DOHH2 (cell line): ENCODE measurements around the gene VAV1.

ENCODE experiments used
- H3F3A ChIP-seq: fragments of 200-600 bp; sonication (generic), shearing (Covaris generic); 2 replicates; pipeline ENCODE4 v1.6.0; 2016; ENCODE audit warnings: antibody characterized with exemption, mild to moderate bottlenecking; ENCODE audit not compliant: control insufficient read depth, insufficient read depth
- H3K27ac ChIP-seq: fragments of 200-600 bp; sonication (generic); 2 replicates; pipeline ENCODE4 v1.5.1; 2014; ENCODE audit warnings: low read depth, mild to moderate bottlenecking, low read length, moderate library complexity
- H3K27me3 ChIP-seq: fragments of 200-600 bp; sonication (generic); 2 replicates; pipeline ENCODE4 v1.6.1; 2014; ENCODE audit warnings: mild to moderate bottlenecking, low read length, mixed read lengths; ENCODE audit not compliant: control insufficient read depth
- H3K36me3 ChIP-seq: fragments of 200-600 bp; sonication (generic); 2 replicates; pipeline ENCODE4 v1.6.1; 2014; ENCODE audit warnings: mild to moderate bottlenecking, low read length, moderate library complexity, mixed read lengths; ENCODE audit not compliant: control insufficient read depth
- H3K4me1 ChIP-seq: fragments of 200-600 bp; sonication (generic); 2 replicates; pipeline ENCODE4 v1.6.1; 2014; ENCODE audit warnings: mild to moderate bottlenecking, low read length, mixed read lengths; ENCODE audit not compliant: control insufficient read depth
- H3K4me2 ChIP-seq: fragments of 200-600 bp; sonication (generic); 2 replicates; pipeline ENCODE4 v1.6.0; 2014; ENCODE audit warnings: mild to moderate bottlenecking, low read length, moderate library complexity
- H3K4me3 ChIP-seq: fragments of 200-600 bp; sonication (generic); 2 replicates; pipeline ENCODE4 v1.5.1; 2014; ENCODE audit warnings: mild to moderate bottlenecking, low read length, mixed read lengths
- H3K79me2 ChIP-seq: fragments of 200-600 bp; sonication (generic); 2 replicates; pipeline ENCODE4 v1.6.1; 2014; ENCODE audit warnings: mild to moderate bottlenecking, low read length, mixed read lengths; ENCODE audit not compliant: control insufficient read depth
- H3K9me2 ChIP-seq: fragments of 200-600 bp; sonication (generic); replicated peaks from 2 replicates; pipeline ENCODE4 v1.6.1; 2014; ENCODE audit warnings: mild to moderate bottlenecking, low read length, mixed read lengths; ENCODE audit not compliant: control insufficient read depth
- H3K9me3 ChIP-seq: fragments of 200-600 bp; sonication (generic); 2 replicates; pipeline ENCODE4 v1.6.1; 2014; ENCODE audit warnings: antibody characterized with exemption, low read length, mixed read lengths; ENCODE audit not compliant: control insufficient read depth, insufficient read depth
- H4K20me1 ChIP-seq: fragments of 200-600 bp; sonication (generic); 2 replicates; pipeline ENCODE4 v1.6.0; 2014; ENCODE audit warnings: low read depth, mild to moderate bottlenecking, antibody characterized with exemption, low read length, moderate library complexity; ENCODE audit not compliant: control insufficient read depth, insufficient read depth
- CTCF ChIP-seq: fragments of 200-600 bp; sonication (generic); IDR thresholded peaks from one replicate; pipeline ENCODE4 v1.5.1; 2014; ENCODE audit warnings: antibody characterized with exemption, mild to moderate bottlenecking, low read depth, low read length; ENCODE audit not compliant: poor library complexity, severe bottlenecking
- EZH2phosphoT487 ChIP-seq: fragments of 200-600 bp; sonication (generic); IDR thresholded peaks from 2 replicates; pipeline ENCODE4 v1.6.1; 2017; ENCODE audit warnings: borderline replicate concordance, mild to moderate bottlenecking, antibody characterized with exemption, low read length, moderate library complexity, mixed read lengths

The VAV1 gene

GRCh38 chr19:6751189-6751588 is 21.3 kb upstream of the VAV1 start:
- peaks cover 13% of the 10 kb centered on the region for H3K4me1 ChIP-seq
- H3K4me2 ChIP-seq: no peak overlapping the region
- H3K36me3 ChIP-seq: peaks cover 10% of the 10 kb centered on the region
- H3K9me2 ChIP-seq: no peaks in the 10 kb centered on the region
- H3K79me2 ChIP-seq: no peaks in the 10 kb centered on the region
- no peaks in the 10 kb centered on the region for H4K20me1 ChIP-seq
- no peak overlapping the region for H3K4me3 ChIP-seq
- TF ChIP-seq CTCF (no peak), EZH2phosphoT487 (no peak)
- no peaks in the 10 kb centered on the region for H3K9me3 ChIP-seq
- no peaks in the 10 kb centered on the region for H3K27me3 ChIP-seq
- 0 out of 2 replicates have a peak, but pooled peaks cover 2% of the 10 kb centered on the region for H3F3A ChIP-seq
- H3K27ac ChIP-seq: no peak overlapping the region

DNA sequence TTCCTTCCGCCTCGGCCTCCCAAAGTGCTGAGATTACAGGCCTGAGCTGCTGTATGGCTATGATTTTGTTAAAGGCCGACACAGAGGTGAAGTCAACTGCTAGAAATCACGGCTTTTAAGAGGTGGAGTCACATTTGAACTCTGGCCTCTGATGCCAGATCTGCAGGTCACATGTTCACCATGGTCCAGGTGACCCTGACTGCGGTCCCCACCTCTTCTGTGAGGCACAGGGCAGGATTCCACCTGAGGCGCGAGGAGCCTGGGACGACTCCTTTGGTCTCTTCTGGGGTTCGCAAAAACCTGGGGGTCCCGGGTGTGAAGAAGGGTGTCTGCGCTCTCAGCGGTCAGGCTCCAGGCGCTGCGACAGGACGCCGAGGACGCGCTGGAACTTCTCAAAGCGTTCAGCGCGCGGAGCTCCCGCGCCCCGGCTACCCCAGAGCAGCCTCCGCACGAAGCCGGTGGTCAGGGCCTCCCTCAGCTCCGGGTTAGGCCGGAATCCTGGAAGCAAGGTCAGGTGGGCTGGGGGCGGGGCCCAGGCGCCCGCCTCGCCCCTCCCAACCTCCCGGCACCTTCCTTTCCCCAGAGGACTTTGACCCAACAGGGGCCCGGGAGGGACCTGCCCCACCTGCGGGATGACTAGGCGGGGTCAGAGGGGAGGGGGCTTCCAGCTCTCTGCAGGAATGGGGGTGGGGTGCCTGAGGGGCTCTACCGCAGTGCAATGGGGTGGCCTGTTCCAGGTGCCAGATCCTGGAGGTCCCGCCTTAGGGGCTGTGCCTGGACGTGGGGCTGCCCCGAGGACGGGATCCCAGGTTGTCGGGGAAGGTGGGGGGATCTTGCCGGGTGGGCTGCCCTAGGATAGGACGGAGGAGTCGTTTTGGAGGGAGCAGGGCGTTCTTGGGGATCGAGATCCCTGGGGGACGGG is 20.0 kb upstream of the VAV1 start:
- H3K4me3 ChIP-seq: peak overlapping the region; percentile 80
- 0 out of 2 replicates have a peak, but pooled peaks cover 2% of the 10 kb centered on the region for H3F3A ChIP-seq
- peaks cover 9% of the 10 kb centered on the region for H3K36me3 ChIP-seq
- H3K27me3 ChIP-seq: no peaks in the 10 kb centered on the region
- peak overlapping the region; percentile 88 for H3K4me2 ChIP-seq
- no peak for TF ChIP-seq EZH2phosphoT487
- no peak for TF ChIP-seq CTCF
- H3K4me1 ChIP-seq: peaks cover 13% of the 10 kb centered on the region
- H3K9me3 ChIP-seq: no peaks in the 10 kb centered on the region
- no peaks in the 10 kb centered on the region for H4K20me1 ChIP-seq
- no peak overlapping the region for H3K27ac ChIP-seq
- H3K9me2 ChIP-seq: no peaks in the 10 kb centered on the region
- H3K79me2 ChIP-seq: no peaks in the 10 kb centered on the region

DNA sequence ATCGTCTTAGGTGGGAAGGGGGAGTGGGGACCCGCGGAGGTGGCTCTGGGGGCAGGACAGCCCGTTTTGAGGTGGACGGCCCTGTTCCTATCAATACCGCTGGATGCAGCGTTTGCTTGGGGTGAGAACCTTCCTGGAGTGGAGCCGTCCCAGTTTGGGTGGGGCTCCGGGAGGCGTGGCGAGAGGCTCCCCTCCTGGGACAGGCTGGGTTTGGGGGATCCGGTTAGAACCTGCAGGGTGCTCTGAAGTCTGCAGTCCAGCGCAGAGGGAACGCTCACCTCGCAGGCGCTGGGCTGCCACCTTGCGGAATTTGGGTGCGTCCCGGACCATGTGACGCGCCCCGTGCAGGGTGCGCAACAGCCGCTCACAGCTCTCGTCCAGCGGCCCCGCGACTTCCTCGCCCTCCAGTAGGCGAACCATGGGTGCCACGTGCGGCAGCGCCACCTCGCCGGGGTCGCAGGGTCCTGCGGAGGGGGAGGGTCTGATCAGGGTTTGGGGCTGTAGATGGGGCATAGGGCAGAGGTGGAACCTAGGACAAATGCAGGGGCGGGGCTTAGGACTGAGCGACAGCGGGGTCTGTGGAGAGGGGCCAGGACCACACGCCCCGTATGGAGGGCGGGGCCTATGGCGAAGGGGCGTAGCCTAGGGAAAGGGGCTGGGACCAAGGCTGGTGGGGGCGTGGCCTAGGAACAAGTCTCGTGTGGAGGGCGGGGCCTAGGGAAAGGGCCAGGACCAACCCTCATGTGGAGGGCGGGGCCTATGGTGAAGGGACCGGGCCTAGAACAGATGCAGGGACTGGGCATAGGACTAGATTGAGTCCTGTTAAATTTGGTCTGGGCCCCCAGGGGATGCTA is 19.1 kb upstream of the VAV1 start:
- Histone ChIP-seq H3F3A (no peaks in the 10 kb centered on the region), H3K4me2 (peak overlapping the region; percentile 88), H3K36me3 (peaks cover 5% of the 10 kb centered on the region)

More for the DNA sequence above, 19.1 kb upstream of the VAV1 start:
- H3K4me1 ChIP-seq: peaks cover 13% of the 10 kb centered on the region
- H3K9me3 ChIP-seq: no peaks in the 10 kb centered on the region
- H4K20me1 ChIP-seq: no peaks in the 10 kb centered on the region
- peak overlapping the region; percentile 80 for H3K4me3 ChIP-seq
- H3K9me2 ChIP-seq: no peaks in the 10 kb centered on the region
- no peaks in the 10 kb centered on the region for H3K79me2 ChIP-seq
- TF ChIP-seq CTCF (peak; percentile 67), EZH2phosphoT487 (no peak)
- no peaks in the 10 kb centered on the region for H3K27me3 ChIP-seq
- H3K27ac ChIP-seq: peak overlapping the region; percentile 26; the same call in 1 of the 2 replicates
